GM12878 (cell line): ENCODE data around the gene SLC6A9. TPM values are rescaled to one million over a fixed set of nuclear protein-coding genes. Genes with fewer than 3 reads are reported as not detected.

Experiments
- ATAC-seq: fragments of 200-7000 bp; cut with Tn5 transposase; 3 replicates; pipeline ENCODE4 v1.9.1; 2020; ENCODE audit warnings: mild to moderate bottlenecking, moderate library complexity
- BruUV-seq: library from RNA; stranded (reverse); fragments of 400-500 nt; replicated peaks from 2 replicates; lab custom pipeline; 2021; lab: Mats Ljungman, UMichigan
- CTCF ChIA-PET: fragments of 300-600 bp; sonication (Branson Sonifier 250); formaldehyde crosslinking; extraction: SDS; loops from one replicate; lab custom pipeline; 2021; ENCODE audit warnings: inconsistent platforms; lab: Yijun Ruan, JAX
- POLR2A ChIA-PET: fragments of 350-600 bp; formaldehyde crosslinking; extraction: SDS; loops from one replicate; lab custom pipeline; 2021; ENCODE audit warnings: inconsistent platforms; lab: Charles Lee
- RAD21 ChIA-PET: fragments of 300-600 bp; sonication (Branson Sonifier 250); formaldehyde crosslinking; loops from one replicate; lab custom pipeline; 2023; ENCODE audit warnings: antibody characterized with exemption; ENCODE audit not compliant: unreplicated experiment; lab: Charles Lee
- SMC1A ChIA-PET: fragments of 300-600 bp; sonication (Branson Sonifier 250); formaldehyde crosslinking; loops from one replicate; lab custom pipeline; 2023; ENCODE audit not compliant: unreplicated experiment, uncharacterized antibody; lab: Charles Lee
- DNase-seq: peaks from one replicate; pipeline ENCODE4 v3.0.0-alpha.2; 2011; ENCODE audit warnings: low read depth, low spot score
- FAIRE-seq: peaks from 3 replicates; lab custom pipeline; 2011; peaks lifted over from hg19 to GRCh38; lab: Jason Lieb, UNC
- H2AFZ ChIP-seq: 2 replicates; pipeline ENCODE4 v1.6.0; 2011; ENCODE audit warnings: low read depth, low read length, control low read depth; ENCODE audit not compliant: control insufficient read depth
- H3K27ac ChIP-seq: 2 replicates; pipeline ENCODE4 v1.5.1; 2011; ENCODE audit warnings: control low read depth; ENCODE audit not compliant: control insufficient read depth, insufficient read depth
- H3K27me3 ChIP-seq, 2 experiments: replicated peaks in 1 of 2; 2 replicates each; pipeline versions ENCODE4 v1.6.0 to v1.6.1; 2011; ENCODE audit warnings: low read length in 1 of 2; ENCODE audit not compliant: control insufficient read depth in 2 of 2, insufficient read depth in 2 of 2
- H3K36me3 ChIP-seq, 2 experiments: 2 replicates each; pipeline ENCODE4 v1.5.1; 2011; ENCODE audit warnings: low read length in 1 of 2; ENCODE audit not compliant: control insufficient read depth in 2 of 2, insufficient read depth in 2 of 2
- H3K4me1 ChIP-seq: 2 replicates; pipeline ENCODE4 v1.6.1; 2011; ENCODE audit warnings: mild to moderate bottlenecking, low read length, moderate library complexity, mixed read lengths; ENCODE audit not compliant: control insufficient read depth, insufficient read depth
- H3K4me2 ChIP-seq: 2 replicates; pipeline ENCODE4 v1.6.0; 2011; ENCODE audit warnings: control low read depth; ENCODE audit not compliant: control insufficient read depth, insufficient read depth
- H3K4me3 ChIP-seq: fragments of 200-600 bp; sonication (generic); 2 replicates; pipeline ENCODE4 v1.5.1; 2016
- H3K79me2 ChIP-seq: 2 replicates; pipeline ENCODE4 v1.6.0; 2011; ENCODE audit warnings: low read length; ENCODE audit not compliant: control insufficient read depth, insufficient read depth
- H3K9ac ChIP-seq: 2 replicates; pipeline ENCODE4 v1.8.0; 2011; ENCODE audit warnings: low read length, control low read depth, mixed read lengths; ENCODE audit not compliant: control insufficient read depth, insufficient read depth
- H3K9me3 ChIP-seq: replicated peaks from 3 replicates; pipeline ENCODE4 v1.5.1; 2011; ENCODE audit warnings: mild to moderate bottlenecking, low read length; ENCODE audit not compliant: control insufficient read depth, insufficient read depth
- H4K20me1 ChIP-seq: 2 replicates; pipeline ENCODE4 v1.6.0; 2011; ENCODE audit not compliant: control insufficient read depth, insufficient read depth
- BMI1 ChIP-seq: fragments of 450-650 bp; IDR thresholded peaks from 2 replicates; pipeline ENCODE4 v1.6.1; 2016; ENCODE audit warnings: mild to moderate bottlenecking, moderate library complexity, borderline replicate concordance
- CHD2 ChIP-seq: IDR thresholded peaks from 2 replicates; pipeline ENCODE4 v1.6.1; 2011; ENCODE audit warnings: low read depth, low read length, improper control_type of control experiment, borderline replicate concordance
- CREB1 ChIP-seq: IDR thresholded peaks from 2 replicates; pipeline ENCODE4 v1.6.1; 2012; ENCODE audit warnings: low read depth, mild to moderate bottlenecking, inconsistent platforms
- GATAD2B ChIP-seq: fragments of 450-650 bp; conservative IDR thresholded peaks from 2 replicates; pipeline ENCODE4 v1.6.1; 2017; ENCODE audit warnings: low read depth, mild to moderate bottlenecking, moderate library complexity
- HDGF ChIP-seq: fragments of 450-650 bp; IDR thresholded peaks from 2 replicates; pipeline ENCODE4 v1.6.1; 2016; ENCODE audit warnings: antibody characterized with exemption
- IKZF2 ChIP-seq, 2 experiments: fragments of 450-650 bp; IDR thresholded peaks; 2 replicates each; pipeline ENCODE4 v1.6.1; 2017; ENCODE audit warnings: mild to moderate bottlenecking in 2 of 2, moderate library complexity in 2 of 2
- IRF3 ChIP-seq: fragments of 450-650 bp; IDR thresholded peaks from 2 replicates; pipeline ENCODE4 v1.6.1; 2014; ENCODE audit warnings: mild to moderate bottlenecking
- JUNB ChIP-seq: IDR thresholded peaks from 2 replicates; pipeline ENCODE4 v1.6.1; 2016; ENCODE audit warnings: antibody characterized with exemption, mild to moderate bottlenecking
- MAX ChIP-seq: IDR thresholded peaks from 2 replicates; pipeline ENCODE4 v1.6.1; 2012; ENCODE audit warnings: low read depth, low read length, improper control_type of control experiment
- MYB ChIP-seq: fragments of 150-350 bp; IDR thresholded peaks from 2 replicates; pipeline ENCODE4 v1.6.1; 2014; ENCODE audit warnings: mild to moderate bottlenecking, low read depth, low read length, borderline replicate concordance
- NR2F1 ChIP-seq: fragments of 450-650 bp; conservative IDR thresholded peaks from 2 replicates; pipeline ENCODE4 v1.6.1; 2017; ENCODE audit warnings: mild to moderate bottlenecking
- NRF1 ChIP-seq: conservative IDR thresholded peaks from 2 replicates; pipeline ENCODE4 v1.6.1; 2011; ENCODE audit warnings: mild to moderate bottlenecking, low read depth, low read length, improper control_type of control experiment
- PKNOX1 ChIP-seq: fragments of 450-650 bp; IDR thresholded peaks from 2 replicates; pipeline ENCODE4 v1.6.1; 2016; ENCODE audit warnings: mild to moderate bottlenecking
- POLR2AphosphoS2 ChIP-seq: IDR thresholded peaks from 2 replicates; pipeline ENCODE4 v1.6.1; 2011; ENCODE audit warnings: low read depth, mild to moderate bottlenecking, low read length, improper control_type of control experiment, moderate library complexity
- SMAD5 ChIP-seq: IDR thresholded peaks from 2 replicates; pipeline ENCODE4 v1.6.1; 2016; ENCODE audit warnings: antibody characterized with exemption, low read depth
- STAT1 ChIP-seq: fragments of 450-650 bp; conservative IDR thresholded peaks from 2 replicates; pipeline ENCODE4 v1.6.1; 2014; ENCODE audit warnings: antibody characterized with exemption, mild to moderate bottlenecking
- ZNF217 ChIP-seq: fragments of 450-650 bp; IDR thresholded peaks from 2 replicates; pipeline ENCODE4 v1.6.1; 2017; ENCODE audit warnings: antibody characterized with exemption, mild to moderate bottlenecking
- ZNF622 ChIP-seq: fragments of 450-650 bp; IDR thresholded peaks from 2 replicates; pipeline ENCODE4 v1.6.1; 2017; ENCODE audit warnings: mild to moderate bottlenecking, inconsistent platforms
- WGBS: methylation state at CpG from one replicate; pipeline ENCODE4 v1.1.6; 2016; ENCODE audit warnings: low lambda C conversion rate; ENCODE audit not compliant: insufficient replicate concordance, insufficient coverage; ENCODE audit errors: missing lambda C conversion rate; 5-methylcytosine and 5-hydroxymethylcytosine counted together
- in situ Hi-C: fragments of 300-500 bp; cut with MboI; formaldehyde crosslinking; loops from 9 replicates; pipeline ENCODE4 v1.14.3; 2018; ENCODE audit warnings: mixed read lengths
- intact Hi-C: fragments of 100-400 bp; cut with micrococcal nuclease; formaldehyde crosslinking; loops from one replicate; pipeline ENCODE4 v1.14.2; 2022; ENCODE audit not compliant: unreplicated experiment
- polyA plus RNA-seq, 11 experiments: library from polyadenylated mRNA; depleted of rRNA in 4 of 11; unstranded in 6 of 11; stranded (reverse) in 5 of 11; fragments of >200 nt; fragmentation: Nextera tagmentation in 4 of 11; fragmentation: Illumina TruSeq in 1 of 11; extraction: Ambion mirVana in 4 of 11; extraction: Trizol in 1 of 11; gene quantifications; 1 replicate in 1 of 11; 2 replicates in 10 of 11; pipeline versions ENCODE4 v1.2.1 to v1.2.3, GENCODE V29; 2011 to 2016; ENCODE audit warnings: inconsistent platforms in 2 of 11, missing spikeins in 2 of 11, low read depth in 1 of 11
- total RNA-seq, 4 experiments: library from RNA; depleted of rRNA in 3 of 4; stranded (reverse); fragments of >200 nt in 3 of 4; fragmentation: Illumina TruSeq in 1 of 4; extraction: Trizol in 1 of 4; gene quantifications; 2 replicates each; pipeline versions ENCODE4 v1.2.1 to v1.2.3, GENCODE V29; 2013 to 2021
- TF ChIP-seq, protein P1 (sequence below), 3 experiments: IDR thresholded peaks in 2 of 3; conservative IDR thresholded peaks in 1 of 3; 2 replicates each; pipeline ENCODE4 v1.5.1; 2011; ENCODE audit warnings: low read depth in 3 of 3, low read length in 3 of 3, mild to moderate bottlenecking in 3 of 3, control low read depth in 2 of 3, moderate library complexity in 2 of 3, inconsistent platforms in 1 of 3, mixed read lengths in 1 of 3; ENCODE audit not compliant: control insufficient read depth in 2 of 3, insufficient read depth in 1 of 3; ENCODE audit errors: extremely low read depth in 1 of 3

The SLC6A9 gene
- total and polyA plus RNA-seq, 10 of the 15 experiments (the other 5 are each of a cell fraction or from before 2014, with no cell fraction given): 0.02 to 2.0 (median 0.63) TPM

- Histone ChIP-seq H3K4me3 (no peak overlapping the region), H3K9me3 (no peaks in the 10 kb centered on the region), H2AFZ (no peak overlapping the region), H3K4me2 (no peak overlapping the region), H4K20me1 (no peaks in the 10 kb centered on the region), H3K4me1 (peaks cover 9% of the 10 kb centered on the region; the same call in 1 of the 2 replicates), H3K27ac (no peak overlapping the region), H3K36me3 (no peaks in the 10 kb centered on the region), H3K27me3 (no peaks in the 10 kb centered on the region), H3K79me2 (no peaks in the 10 kb centered on the region), H3K9ac (no peak overlapping the region)
- DNase-seq (no peak), FAIRE-seq (no peak), ATAC-seq (no peak)
- ChIA-PET RAD21 (interaction anchor here (1.3 kb wide), 1 partner anchor 277 kb away, joined by 6 read pairs; no protein-coding TSS in a partner anchor), POLR2A (interaction anchor here (0.5 to 0.6 kb wide), 2 partner anchors 18 to 624 kb away, joined by 3 read pairs; no protein-coding TSS in a partner anchor), CTCF (interaction anchor here (1.0 to 12.6 kb wide), 6 partner anchors 16 to 276 kb away, joined by 3 to 167 read pairs (median 4); partner anchors contain the start of gene ARTN), SMC1A (interaction anchor here (0.8 to 2.0 kb wide), 3 partner anchors 35 to 277 kb away, joined by 3 to 11 read pairs (median 7); no protein-coding TSS in a partner anchor)
- in situ Hi-C loops: loop anchor here (5.0 kb wide), 1 partner anchor 513 kb away; no protein-coding TSS in a partner anchor
- no TSS peak for BruUV-seq
- intact Hi-C loops: no loop called here
- 34% methylated on average over 2 of the region's 2 CpGs for WGBS
- no peak for TF ChIP-seq ZNF217
- no peak for TF ChIP-seq CHD2
- TF ChIP-seq, protein P1, sequence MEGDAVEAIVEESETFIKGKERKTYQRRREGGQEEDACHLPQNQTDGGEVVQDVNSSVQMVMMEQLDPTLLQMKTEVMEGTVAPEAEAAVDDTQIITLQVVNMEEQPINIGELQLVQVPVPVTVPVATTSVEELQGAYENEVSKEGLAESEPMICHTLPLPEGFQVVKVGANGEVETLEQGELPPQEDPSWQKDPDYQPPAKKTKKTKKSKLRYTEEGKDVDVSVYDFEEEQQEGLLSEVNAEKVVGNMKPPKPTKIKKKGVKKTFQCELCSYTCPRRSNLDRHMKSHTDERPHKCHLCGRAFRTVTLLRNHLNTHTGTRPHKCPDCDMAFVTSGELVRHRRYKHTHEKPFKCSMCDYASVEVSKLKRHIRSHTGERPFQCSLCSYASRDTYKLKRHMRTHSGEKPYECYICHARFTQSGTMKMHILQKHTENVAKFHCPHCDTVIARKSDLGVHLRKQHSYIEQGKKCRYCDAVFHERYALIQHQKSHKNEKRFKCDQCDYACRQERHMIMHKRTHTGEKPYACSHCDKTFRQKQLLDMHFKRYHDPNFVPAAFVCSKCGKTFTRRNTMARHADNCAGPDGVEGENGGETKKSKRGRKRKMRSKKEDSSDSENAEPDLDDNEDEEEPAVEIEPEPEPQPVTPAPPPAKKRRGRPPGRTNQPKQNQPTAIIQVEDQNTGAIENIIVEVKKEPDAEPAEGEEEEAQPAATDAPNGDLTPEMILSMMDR (IDR thresholded peaks at IDR 0.05 in 2 of 3, conservative IDR thresholded peaks at IDR 0.05 in 1 of 3; ENCODE audit: control insufficient read depth in 2 of 3, extremely low read depth in 1 of 3, insufficient read depth in 1 of 3, low read depth in 3 of 3, low read length in 3 of 3): no peak
- no peak for TF ChIP-seq MYB
- TF ChIP-seq JUNB: no peak
- TF ChIP-seq IKZF2 (IDR thresholded peaks at IDR 0.05): no peak
- no peak for TF ChIP-seq NR2F1
- TF ChIP-seq SMAD5: no peak
- no peak for TF ChIP-seq POLR2AphosphoS2
- no peak for TF ChIP-seq IRF3
- no peak for TF ChIP-seq NRF1
- no peak for TF ChIP-seq MAX
- TF ChIP-seq PKNOX1: no peak
- no peak for TF ChIP-seq ZNF622
- TF ChIP-seq CREB1: no peak
- no peak for TF ChIP-seq BMI1
- no peak for TF ChIP-seq STAT1
- no peak for TF ChIP-seq GATAD2B
- no peak for TF ChIP-seq HDGF
These were observed 9.2 kb upstream of the SLC6A9 start for GRCh38 chr1:44040418-44040817.
